NCI-H2029 (cell line): ENCODE data around the gene WNT6.
A peak's percentile ranks its signal among the peaks of the same experiment; 100 is the strongest.
"Not testable (repeated sequence)": the region's sequence is repeated elsewhere in the genome, so short reads cannot be mapped to it uniquely, and the experiment has no call there.

Experiments used
- DNase-seq: peaks from one replicate; lab custom pipeline; 2025; lab: John Stamatoyannopoulos, UW

WNT6 gene

GRCh38 chr2:218830526-218831306, 28.9 kb upstream of the WNT6 start:
- no peak for DNase-seq

DNA sequence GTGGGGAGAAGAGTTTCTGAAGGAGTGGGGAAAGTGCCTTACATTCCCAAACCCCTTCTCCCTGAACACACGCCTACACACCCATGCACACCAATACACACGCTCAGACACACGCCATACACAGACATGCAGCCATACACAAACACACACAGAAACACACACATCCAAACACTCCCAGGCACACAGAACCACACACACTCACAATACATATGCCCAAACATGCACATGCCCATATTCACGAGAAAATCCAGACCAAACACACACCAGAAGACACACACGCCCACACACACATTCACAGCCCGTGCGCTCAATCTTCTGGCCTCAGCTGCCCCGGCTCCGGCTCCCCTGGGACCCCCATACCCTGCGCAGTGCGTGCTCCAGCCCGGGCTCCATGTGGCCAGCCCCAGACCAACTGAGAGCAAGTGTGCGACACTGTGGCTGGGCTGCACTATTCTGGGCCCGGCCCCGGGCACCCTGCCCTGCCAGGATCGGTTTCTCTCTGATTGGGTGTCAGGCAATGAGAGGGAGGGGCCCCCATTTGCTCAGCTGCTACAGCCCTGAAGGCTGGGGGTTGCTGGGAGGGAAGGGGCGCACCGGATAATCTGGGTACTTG, 28.1 kb upstream of the WNT6 start, which contains the start of gene PRKAG3:
PRKAG3 (minus strand) TSS at position 426 of the 613 bp plus-strand sequence.
- no peak for DNase-seq

- DNase-seq, result no peak
These were observed 27.5 kb upstream of the WNT6 start for GRCh38 chr2:218832081-218832480.

DNA sequence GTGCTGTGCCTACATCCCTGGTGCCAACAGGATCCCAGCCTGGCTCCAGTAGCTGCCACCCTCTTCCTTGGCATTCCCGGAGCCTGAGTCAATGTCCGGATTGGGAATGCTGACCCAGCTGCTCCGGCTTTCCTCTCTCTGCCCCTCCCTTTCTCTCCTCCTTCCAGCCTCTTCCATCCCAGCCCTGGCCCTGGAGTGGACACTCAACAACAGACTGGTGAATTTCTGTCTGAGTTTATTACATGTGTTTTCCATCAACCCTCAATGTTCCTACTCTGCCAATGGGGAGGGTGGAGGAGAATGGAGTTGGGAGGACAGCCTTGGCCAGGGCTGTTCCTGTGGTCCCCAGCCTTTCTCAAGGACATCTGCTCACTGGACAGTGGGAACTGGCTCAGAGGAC, 27.1 kb upstream of the WNT6 start:
- DNase-seq, result no peak

GRCh38 chr2:218833023-218833609, 26.5 kb upstream of the WNT6 start:
- DNase-seq, result no peak

DNA sequence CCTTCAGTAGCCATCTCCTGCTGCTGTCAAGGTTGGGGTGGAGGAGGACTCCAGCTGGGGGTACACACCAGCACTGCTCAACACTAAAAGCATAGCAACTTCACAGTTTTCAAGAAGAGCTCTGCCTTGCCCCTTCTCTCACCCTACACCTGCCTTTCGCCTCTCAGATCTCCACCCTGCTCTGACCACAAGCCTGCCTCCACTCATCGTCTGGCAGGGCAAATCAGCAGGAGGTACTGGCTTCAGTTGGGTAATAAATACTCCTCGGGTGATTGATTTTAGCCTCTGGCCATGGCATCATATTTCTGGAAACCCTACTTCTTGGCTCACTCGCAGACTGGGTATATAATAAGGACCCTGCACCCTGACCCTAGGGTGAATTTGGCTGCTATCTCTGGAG, 24.9 kb upstream of the WNT6 start:
- no peak for DNase-seq

- no peak for DNase-seq
These were observed 22.1 kb upstream of the WNT6 start for GRCh38 chr2:218837495-218837894.

DNA sequence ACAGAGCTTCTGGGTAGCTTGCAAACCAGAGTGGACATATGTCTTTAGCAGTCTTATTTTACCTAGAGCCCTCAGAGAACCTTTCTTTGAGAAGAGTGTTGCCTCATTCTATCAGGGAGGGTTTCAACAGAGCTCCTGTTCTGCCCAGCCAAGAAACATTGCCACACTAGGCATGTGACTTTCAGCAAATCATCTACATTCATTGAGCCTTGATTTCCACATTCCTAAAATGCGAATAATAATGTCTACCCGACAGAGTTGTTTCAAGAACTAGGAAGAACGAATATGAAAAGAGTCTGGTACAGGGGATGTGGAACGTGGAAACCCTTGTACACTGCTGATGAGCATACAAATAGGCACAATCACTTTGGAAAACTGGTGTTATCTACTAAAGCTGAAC, 20.2 kb upstream of the WNT6 start:
- no peak for DNase-seq

- no peak for DNase-seq
These were observed 19.7 kb upstream of the WNT6 start for GRCh38 chr2:218839888-218840287.

- not testable (repeated sequence) for DNase-seq
These were observed 15.3 kb upstream of the WNT6 start for GRCh38 chr2:218844334-218844733.

DNA sequence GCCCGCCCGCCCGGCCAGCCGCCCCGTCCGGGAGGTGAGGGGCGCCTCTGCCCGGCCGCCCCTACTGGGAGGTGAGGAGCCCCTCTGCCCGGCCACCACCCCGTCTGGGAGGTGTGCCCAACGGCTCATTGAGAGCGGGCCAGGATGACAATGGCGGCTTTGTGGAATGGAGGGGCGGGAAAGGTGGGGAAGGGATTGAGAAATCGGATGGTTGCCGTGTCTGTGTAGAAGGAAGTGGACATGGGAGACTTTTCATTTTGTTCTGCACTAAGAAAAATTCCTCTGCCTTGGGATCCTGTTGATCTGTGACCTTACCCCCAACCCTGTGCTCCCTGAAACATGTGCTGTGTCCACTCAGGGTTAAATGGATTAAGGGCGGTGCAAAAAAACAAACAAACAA, 12.6 kb upstream of the WNT6 start:
- DNase-seq, result not testable (repeated sequence)

- no peak for DNase-seq
These were observed 9.9 kb upstream of the WNT6 start for GRCh38 chr2:218849721-218850120.

GRCh38 chr2:218850796-218851195, 8.8 kb upstream of the WNT6 start:
- no peak for DNase-seq

- no peak for DNase-seq
These were observed 8.3 kb upstream of the WNT6 start for GRCh38 chr2:218851286-218851685.

DNA sequence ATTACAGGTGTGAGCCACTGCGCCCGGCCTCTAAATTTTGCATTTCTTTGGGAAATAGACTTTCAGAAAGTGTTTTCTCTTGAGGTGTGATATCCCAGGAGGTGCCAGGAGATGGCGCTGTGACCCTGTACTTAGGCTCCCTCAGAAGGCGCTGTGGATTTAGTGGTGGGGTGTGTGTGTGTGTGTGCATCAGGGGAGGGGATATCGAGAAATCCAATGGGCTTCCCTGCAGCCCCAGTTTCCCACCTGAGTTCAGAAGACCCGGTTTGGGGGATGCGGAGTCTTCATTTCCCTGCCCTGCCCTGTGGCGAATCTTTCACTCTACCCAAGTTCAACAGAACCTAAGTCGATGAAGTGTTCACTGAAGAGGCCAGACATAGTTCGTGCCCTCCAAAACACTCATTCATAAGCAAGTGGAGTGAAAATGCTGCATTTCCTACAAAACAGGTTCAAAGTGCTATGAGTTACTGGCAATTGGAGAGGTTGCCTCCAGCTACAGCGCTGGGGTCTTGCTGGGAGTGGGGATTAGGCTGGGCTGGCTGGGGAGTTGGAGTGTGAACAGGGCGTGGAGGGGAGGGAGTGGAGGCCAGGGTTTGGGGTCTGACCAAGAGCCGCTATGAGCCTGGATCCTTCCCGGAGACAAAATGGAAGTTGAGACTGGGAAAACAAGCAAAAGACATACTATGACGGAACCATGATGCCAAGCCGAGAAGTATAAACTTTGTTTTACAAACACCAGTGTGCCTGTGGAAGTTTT, 6.5 kb upstream of the WNT6 start:
- DNase-seq, result peak; percentile 21

GRCh38 chr2:218853766-218854165, 5.8 kb upstream of the WNT6 start:
- DNase-seq, result no peak

- no peak for DNase-seq
These were observed 4.7 kb upstream of the WNT6 start for GRCh38 chr2:218854860-218855259.

DNA sequence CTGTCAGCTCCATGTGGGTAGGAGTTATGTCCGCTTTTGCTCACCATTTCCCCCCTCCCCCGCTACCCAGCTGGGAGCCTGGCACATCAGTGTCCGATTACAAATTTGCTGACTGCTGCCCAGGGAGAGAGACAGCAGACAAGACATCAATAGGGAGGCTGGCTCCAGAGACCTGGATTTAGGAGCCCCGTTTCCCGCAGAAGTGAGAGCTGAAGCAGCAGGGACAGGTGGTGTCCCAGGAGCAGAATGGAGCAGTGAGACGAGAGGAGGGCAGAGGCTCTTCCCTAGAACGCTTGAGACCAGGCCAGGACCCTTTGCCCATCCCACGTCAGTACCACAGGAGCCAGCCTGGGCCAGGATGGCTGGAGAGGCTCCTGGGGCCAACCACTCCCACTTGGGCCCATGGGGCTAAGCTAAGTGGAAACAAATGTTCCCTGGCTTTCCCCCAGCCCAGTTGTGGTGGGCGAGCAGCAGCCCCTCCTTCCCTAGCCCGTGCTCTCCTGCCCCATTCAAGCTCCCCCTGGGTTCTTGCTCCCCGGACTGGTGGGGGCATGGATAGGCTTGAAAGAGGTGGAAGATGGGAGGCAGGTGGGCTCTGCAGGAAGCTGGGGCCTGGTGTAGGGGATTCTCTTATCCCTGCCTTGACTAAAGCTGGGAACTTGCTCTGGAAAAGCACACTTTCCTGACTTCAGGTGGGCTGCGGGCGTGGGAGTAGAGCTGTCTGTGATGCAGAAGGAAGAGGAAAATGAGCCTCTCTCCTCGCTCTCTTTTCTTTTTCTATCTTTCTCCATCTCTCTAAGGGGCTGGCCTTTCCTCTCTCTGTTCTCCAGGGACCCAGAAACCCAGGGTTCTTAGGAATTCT, 4.1 kb upstream of the WNT6 start:
- DNase-seq, result no peak

GRCh38 chr2:218856167-218856895, 3.3 kb upstream of the WNT6 start:
- DNase-seq, result no peak

GRCh38 chr2:218856896-218857243, 2.7 kb upstream of the WNT6 start:
- no peak for DNase-seq
